HCT116 (cell line): ENCODE results near the gene AOPEP.

Experiments used
- ATF3 ChIP-seq: IDR thresholded peaks from 2 replicates; pipeline ENCODE4 v1.6.1; 2012
- CTCF ChIP-seq, 3 experiments: fragments of 200-600 bp in 1 of 3; sonication (generic) in 1 of 3; IDR thresholded peaks in 2 of 3; conservative IDR thresholded peaks in 1 of 3; 2 replicates each; pipeline ENCODE4 v1.5.1; 2012 to 2017; ENCODE audit warnings: low read depth in 2 of 3, low read length in 2 of 3, antibody characterized with exemption in 1 of 3, borderline replicate concordance in 1 of 3, control low read depth in 1 of 3, mild to moderate bottlenecking in 1 of 3, mixed read lengths in 1 of 3, mixed run types in 1 of 3, moderate library complexity in 1 of 3; ENCODE audit not compliant: insufficient read depth in 1 of 3
- EGR1 ChIP-seq: IDR thresholded peaks from 2 replicates; pipeline ENCODE4 v1.6.1; 2012; ENCODE audit warnings: low read depth
- EZH2 ChIP-seq: fragments of 200-600 bp; sonication (generic); IDR thresholded peaks from 2 replicates; pipeline ENCODE4 v1.6.1; 2017; ENCODE audit warnings: antibody characterized with exemption, mixed run types
- EZH2phosphoT487 ChIP-seq: fragments of 200-600 bp; IDR thresholded peaks from 2 replicates; pipeline ENCODE4 v1.6.1; 2018; ENCODE audit warnings: antibody characterized with exemption, borderline replicate concordance
- FOSL1 ChIP-seq: IDR thresholded peaks from 2 replicates; pipeline ENCODE4 v1.6.1; 2012; ENCODE audit warnings: low read depth
- JUND ChIP-seq: IDR thresholded peaks from 2 replicates; pipeline ENCODE4 v1.6.1; 2012
- POLR2A ChIP-seq: IDR thresholded peaks from 2 replicates; pipeline ENCODE4 v1.7.0; 2011; ENCODE audit warnings: borderline replicate concordance; ENCODE audit not compliant: insufficient read depth, insufficient read length; ENCODE audit errors: extremely low read depth
- POLR2AphosphoS5 ChIP-seq: IDR thresholded peaks from 2 replicates; pipeline ENCODE4 v1.6.1; 2011; ENCODE audit warnings: mild to moderate bottlenecking, low read depth, low read length, moderate library complexity
- YY1 ChIP-seq: IDR thresholded peaks from 2 replicates; pipeline ENCODE4 v1.6.1; 2011; ENCODE audit warnings: low read length, low read depth, moderate library complexity, mild to moderate bottlenecking; ENCODE audit not compliant: insufficient replicate concordance; ENCODE audit errors: extremely low read depth
- ZFX ChIP-seq: fragments of 450-650 bp; IDR thresholded peaks from 2 replicates; pipeline ENCODE4 v1.6.1; 2017
- ZNF274 ChIP-seq: fragments of 200-500 bp; sonication (Bioruptor generic); IDR thresholded peaks from 2 replicates; pipeline ENCODE4 v1.6.1; 2014; ENCODE audit warnings: mild to moderate bottlenecking, low read depth, low read length, inconsistent platforms

- TF ChIP-seq EZH2 = no peak
- no peak for TF ChIP-seq CTCF (IDR thresholded peaks at IDR 0.05 in 2 of 3, conservative IDR thresholded peaks at IDR 0.05 in 1 of 3; ENCODE audit: borderline replicate concordance in 1 of 3, insufficient read depth in 1 of 3, low read depth in 2 of 3, low read length in 2 of 3)
- TF ChIP-seq ATF3 = no peak
- no peak for TF ChIP-seq ZNF274
- TF ChIP-seq EGR1 = no peak
- TF ChIP-seq POLR2AphosphoS5 = no peak
- TF ChIP-seq ZFX = no peak
- no peak for TF ChIP-seq POLR2A
- no peak for TF ChIP-seq FOSL1
- no peak for TF ChIP-seq EZH2phosphoT487
- no peak for TF ChIP-seq YY1
- no peak for TF ChIP-seq JUND
Observed at GRCh38 chr9:95017661-95018060, 291.2 kb downstream of the AOPEP start.
